Measurements from ENCODE around the gene ATM.

ATM gene, protein sequence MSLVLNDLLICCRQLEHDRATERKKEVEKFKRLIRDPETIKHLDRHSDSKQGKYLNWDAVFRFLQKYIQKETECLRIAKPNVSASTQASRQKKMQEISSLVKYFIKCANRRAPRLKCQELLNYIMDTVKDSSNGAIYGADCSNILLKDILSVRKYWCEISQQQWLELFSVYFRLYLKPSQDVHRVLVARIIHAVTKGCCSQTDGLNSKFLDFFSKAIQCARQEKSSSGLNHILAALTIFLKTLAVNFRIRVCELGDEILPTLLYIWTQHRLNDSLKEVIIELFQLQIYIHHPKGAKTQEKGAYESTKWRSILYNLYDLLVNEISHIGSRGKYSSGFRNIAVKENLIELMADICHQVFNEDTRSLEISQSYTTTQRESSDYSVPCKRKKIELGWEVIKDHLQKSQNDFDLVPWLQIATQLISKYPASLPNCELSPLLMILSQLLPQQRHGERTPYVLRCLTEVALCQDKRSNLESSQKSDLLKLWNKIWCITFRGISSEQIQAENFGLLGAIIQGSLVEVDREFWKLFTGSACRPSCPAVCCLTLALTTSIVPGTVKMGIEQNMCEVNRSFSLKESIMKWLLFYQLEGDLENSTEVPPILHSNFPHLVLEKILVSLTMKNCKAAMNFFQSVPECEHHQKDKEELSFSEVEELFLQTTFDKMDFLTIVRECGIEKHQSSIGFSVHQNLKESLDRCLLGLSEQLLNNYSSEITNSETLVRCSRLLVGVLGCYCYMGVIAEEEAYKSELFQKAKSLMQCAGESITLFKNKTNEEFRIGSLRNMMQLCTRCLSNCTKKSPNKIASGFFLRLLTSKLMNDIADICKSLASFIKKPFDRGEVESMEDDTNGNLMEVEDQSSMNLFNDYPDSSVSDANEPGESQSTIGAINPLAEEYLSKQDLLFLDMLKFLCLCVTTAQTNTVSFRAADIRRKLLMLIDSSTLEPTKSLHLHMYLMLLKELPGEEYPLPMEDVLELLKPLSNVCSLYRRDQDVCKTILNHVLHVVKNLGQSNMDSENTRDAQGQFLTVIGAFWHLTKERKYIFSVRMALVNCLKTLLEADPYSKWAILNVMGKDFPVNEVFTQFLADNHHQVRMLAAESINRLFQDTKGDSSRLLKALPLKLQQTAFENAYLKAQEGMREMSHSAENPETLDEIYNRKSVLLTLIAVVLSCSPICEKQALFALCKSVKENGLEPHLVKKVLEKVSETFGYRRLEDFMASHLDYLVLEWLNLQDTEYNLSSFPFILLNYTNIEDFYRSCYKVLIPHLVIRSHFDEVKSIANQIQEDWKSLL (N-terminal part only)

DNA sequence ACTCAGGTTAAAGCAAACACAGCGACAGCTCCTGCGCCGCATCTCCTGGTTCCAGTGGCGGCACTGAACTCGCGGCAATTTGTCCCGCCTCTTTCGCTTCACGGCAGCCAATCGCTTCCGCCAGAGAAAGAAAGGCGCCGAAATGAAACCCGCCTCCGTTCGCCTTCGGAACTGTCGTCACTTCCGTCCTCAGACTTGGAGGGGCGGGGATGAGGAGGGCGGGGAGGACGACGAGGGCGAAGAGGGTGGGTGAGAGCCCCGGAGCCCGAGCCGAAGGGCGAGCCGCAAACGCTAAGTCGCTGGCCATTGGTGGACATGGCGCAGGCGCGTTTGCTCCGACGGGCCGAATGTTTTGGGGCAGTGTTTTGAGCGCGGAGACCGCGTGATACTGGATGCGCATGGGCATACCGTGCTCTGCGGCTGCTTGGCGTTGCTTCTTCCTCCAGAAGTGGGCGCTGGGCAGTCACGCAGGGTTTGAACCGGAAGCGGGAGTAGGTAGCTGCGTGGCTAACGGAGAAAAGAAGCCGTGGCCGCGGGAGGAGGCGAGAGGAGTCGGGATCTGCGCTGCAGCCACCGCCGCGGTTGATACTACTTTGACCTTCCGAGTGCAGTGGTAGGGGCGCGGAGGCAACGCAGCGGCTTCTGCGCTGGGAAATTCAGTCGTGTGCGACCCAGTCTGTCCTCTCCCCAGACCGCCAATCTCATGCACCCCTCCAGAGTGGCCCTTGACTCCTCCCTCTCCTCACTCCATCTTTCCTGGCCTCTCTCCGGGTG is at the start of gene ATM, which contains the start of gene NPAT:
Gene ATM (plus strand): TSS at position 494 of the 774 bp plus-strand sequence. CDS start 4,558 bp downstream, outside the sequence.
Gene NPAT (minus strand): TSS at position 65 of the 774 bp plus-strand sequence. CDS start 102 bp downstream, outside the sequence.
- peak; percentile 99 for DNase-seq

DNA sequence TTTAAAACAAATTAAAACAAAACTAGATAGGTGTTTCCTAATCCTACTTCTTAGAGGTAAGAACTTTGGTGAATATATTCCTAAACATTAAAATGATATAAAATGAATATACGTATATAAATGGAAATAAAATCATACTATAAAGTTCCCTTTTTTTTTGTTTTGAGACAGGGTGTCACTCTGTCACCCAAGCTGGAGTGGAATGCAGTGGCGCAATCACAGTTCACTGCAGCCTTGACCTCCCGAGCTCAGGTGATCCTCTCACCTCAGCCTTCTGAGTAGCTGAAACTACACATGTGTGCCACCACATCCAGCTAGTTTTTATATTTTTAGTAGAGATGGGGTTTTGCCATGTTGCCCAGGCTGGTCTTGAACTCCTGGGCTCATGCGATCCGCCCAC is 45.3 kb upstream of the ATM start:
- no peak for DNase-seq

DNA sequence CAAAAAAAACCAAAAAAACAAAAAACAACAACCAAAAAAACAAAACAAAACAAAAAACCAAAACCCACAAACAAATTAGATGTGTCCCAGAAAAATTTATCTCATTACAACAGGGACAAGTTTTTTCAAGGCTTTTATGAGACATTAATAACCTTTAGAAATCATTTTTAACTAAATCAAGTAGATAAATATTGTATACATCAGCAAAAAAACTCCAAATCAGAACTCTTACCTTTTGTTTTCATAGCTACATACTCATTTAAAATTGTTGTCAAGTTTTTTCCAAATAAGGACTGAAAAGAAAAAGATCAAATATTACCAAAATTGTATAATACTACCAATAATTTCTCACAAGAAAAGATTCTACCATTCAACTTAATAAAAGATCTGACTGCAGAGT is 29.1 kb upstream of the ATM start:
- no peak for DNase-seq

DNA sequence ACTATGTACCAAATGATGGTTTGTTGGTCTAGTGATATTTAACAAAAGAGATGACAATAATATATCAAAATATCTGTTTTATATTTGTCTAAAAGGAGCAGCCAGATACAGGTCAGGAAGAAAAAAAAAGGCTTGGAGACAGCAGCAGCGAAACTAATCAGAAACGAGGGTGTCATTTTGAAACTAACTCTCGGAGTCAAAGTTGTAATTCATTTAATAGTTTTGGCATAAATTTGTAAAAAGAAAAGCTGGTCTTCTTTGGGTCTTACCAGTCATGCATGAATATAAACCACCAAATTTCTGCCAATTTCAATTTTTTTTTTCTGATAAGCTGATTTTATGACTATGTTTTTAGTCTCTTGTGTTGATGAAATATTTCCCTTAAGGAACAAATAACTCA is 26.0 kb upstream of the ATM start:
- no peak for DNase-seq

DNA sequence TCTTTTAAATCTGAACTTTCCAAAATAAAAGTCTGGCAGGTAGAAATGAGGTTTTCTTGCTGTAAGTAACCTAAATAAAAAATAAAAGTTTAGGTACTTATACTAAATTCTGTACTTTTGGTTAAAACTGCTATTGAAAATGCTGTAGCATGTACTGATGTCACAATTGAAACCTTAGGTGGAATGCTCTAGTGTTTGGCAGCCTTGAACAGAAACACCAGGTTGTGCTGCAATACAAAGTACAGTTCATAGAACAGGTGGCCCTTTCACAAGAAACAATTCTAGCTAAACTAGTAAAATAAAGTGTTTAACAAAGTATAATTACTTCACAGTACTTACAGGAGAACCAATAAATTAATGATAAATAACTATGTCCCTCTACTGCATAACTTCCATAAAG is 25.5 kb upstream of the ATM start:
- no peak for DNase-seq

DNA sequence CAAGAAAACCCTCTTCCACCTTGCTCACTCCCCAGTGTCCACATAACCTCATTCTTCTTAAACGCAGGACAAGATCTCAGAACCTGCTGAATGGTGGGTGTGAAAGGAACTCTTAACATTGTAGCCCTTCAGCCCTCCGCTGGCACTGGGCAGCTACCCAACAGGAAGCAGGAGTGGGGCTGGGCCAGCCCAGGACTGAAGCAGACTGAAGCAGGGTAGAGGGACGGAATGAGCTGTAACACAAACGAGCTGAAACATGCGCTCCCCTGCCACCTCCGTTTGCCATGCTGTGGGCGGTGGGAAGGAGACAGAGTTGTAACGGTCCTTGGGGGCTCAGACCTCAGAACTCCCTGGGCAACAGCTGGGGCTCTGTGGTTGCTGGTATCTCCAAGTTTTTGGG is 24.0 kb upstream of the ATM start:
- DNase-seq = no peak

DNA sequence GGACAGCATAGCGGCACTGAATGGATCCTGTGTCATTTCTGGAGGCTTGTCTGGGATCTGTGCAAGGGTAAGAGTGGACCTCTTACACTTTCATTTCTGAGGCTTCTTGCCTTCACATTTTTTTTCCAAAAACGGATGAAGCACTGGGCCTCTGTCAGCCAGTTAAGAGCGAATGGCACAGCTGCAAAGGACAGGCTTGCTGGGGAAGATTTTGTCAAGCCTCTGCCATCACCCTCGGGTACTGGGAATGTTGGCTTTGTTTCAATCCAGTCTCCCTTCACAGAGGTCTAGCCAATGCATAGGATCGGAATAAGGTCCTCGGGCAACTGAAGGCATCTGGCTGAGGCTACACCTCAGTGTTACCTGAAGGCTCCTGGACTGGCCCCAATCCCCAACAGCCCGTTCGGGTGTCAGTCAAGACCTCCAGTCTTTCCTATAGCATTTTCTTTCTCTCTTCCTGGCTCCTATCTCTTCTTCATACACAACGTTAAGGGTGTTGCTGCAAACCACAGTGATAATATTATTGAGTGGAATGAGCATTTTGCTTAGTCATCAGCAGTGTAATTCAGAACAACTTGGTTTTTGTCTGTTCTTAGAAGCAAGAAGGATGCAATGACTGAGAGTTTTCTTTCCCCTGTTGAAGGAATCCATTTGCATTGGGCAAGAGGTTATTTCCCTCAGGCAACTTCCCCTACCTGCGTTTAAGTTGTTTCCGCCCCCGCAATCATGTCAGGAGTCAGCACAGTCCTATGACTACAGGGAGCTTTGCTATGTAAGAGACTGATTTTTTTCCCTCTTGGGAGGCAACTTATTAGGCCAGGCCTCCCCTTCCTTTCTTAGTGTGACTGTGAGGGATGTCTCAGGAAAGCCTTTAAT is 23.2 kb upstream of the ATM start:
- peak; percentile 82 for DNase-seq

DNA sequence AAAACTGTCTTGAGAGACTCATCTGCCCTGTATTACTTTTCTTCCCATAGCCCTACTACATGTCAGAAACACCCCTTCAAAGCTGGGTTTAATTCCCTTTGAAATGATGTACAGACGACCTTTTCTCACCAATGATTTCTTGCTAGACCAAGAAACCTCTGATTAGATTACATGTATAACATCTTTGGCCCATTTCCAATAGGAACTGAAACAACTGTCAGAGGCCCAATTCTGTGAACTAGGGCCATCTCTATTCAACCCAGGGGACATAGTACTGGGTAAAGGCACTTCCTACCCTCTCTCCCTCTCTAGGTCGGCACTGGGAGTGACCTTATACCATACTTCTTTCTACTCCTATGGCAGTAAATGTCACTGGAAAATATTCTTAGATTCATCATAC is 19.8 kb upstream of the ATM start:
- DNase-seq = no peak

DNA sequence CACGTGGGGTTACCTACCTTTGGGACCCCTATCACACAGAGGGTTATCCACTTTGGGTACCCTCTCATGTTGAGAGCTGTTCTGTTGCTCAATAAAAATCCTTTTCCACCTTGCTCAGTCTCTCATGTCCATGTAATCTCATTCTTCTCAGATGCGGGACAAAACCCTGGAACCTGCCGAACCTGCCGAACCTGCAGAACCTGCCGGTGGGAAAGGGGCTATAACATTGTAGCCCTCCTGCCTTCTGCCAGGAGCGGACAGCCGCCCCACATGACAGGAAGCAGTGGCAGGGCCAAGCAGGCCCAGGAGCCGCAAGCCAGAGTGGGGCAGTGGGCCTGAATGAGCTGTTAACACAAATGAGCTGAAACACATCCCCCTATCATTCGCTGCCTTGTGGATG is 18.5 kb upstream of the ATM start:
- DNase-seq = no peak

DNA sequence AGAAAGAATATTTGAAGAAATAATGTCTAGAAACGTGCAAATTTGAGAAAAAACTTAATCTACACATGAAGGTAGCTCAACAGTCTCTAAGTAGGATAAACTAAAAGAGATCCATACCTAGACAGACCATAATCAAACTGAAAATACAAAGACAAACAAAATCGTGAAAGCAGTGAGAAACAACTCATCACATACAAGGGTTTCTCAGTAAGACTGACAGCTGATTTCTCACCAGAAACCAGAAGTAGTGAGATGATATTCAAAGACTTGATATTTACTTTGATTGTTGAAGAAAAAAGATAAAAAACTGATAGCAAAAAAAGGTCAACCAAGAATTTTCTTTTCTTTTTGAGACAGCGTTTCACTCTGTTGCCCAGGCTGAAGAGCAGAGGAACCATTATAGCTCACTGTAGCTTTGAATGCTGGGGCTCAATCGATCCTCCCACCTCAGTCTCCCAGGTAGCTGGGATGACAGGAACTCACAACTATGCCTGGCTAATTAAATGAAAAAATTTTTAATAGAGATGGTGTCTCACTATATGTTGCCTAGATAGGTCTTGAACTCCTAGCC is 17.9 kb upstream of the ATM start:
- no peak for DNase-seq

DNA sequence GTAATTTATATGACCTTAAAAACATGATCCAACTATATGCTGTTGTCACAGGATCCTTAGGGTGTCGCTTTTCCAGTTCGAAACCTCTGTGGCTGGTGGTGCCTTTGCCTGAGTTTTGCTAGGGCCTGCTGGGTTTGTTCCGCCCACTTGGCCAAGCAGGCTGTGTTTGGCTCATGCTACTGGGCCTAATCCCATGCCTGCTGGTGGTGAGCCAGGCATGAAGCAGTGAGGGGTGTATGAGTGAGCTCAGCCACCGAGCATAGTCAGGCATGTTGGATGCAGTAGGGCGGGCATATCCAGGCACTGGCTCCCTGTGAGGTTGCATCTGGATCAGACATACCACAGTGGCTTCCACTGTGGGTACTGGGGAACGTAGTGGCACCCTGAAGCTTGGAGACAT is 16.7 kb upstream of the ATM start:
- no peak for DNase-seq

DNA sequence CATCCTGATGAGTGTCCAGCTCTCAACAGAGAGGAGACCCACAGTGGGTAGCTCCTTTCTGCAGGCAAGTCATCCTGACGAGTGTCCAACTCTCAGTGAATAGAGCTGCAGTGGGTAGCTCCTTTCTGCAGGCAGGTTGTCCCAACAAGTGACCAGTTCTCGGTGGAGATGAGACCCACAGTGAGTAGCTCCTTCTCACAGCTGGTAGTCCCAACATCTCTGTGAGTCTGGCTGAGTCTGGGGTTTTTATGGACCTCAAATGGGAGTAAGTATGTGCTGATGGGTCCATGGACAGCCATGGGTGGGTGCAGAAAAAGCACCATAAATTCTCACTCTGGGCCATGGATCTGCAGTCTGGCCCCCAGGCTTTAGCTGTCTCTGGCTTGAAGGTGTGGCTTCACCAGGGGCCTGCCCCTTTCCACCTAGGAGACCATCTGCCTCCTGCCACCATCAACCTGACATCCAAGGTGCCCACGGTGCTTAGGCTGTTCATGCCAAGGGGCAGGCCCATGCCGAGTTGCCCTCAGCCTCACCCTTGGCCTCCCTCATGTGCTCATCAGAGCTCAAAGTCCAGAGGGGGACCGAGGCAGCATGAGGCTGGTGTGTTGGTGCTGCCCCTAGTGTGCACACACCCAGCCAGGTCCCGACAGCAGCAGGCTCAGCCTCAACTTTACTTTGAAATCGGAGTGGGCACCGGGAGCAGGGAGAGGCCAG is 15.7 kb upstream of the ATM start:
- no peak for DNase-seq

DNA sequence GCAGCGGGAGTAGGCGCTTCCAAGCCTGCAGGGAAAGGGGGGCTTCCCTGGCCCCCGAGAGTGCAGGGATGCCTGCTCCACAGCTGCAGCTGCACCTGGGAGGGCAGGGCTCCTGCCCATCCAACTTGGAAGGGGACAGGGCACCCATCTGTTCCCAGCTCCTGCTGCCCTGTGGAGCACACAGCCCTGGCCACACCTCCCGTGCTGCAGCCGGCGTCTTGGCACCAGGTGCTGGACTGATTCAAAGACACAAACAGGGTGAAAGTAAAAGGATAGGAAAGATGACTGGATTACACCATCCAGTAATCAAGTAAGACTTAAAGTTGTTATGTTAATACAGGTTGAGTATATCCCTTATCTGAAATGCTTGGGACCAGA is 15.2 kb upstream of the ATM start:
- DNase-seq = no peak

DNA sequence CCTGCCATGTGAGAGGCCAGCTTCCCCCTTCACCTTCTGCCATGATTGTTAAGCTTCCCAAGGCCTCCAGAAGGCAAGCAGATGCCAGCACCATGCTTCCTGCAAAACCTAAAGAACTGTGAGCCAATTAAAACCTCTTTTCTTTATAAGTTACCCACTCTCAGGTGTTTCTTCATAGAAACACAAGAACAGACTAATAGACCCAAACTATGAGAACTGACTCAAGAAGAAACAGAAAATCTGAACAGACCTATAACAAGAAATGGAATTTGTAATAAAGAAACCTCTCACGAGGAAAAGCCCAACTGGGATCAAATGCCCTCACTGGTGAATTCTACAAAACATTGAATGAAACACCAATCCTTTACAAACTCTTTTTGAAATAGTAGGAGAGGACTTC is 12.4 kb upstream of the ATM start:
- no peak for DNase-seq

DNA sequence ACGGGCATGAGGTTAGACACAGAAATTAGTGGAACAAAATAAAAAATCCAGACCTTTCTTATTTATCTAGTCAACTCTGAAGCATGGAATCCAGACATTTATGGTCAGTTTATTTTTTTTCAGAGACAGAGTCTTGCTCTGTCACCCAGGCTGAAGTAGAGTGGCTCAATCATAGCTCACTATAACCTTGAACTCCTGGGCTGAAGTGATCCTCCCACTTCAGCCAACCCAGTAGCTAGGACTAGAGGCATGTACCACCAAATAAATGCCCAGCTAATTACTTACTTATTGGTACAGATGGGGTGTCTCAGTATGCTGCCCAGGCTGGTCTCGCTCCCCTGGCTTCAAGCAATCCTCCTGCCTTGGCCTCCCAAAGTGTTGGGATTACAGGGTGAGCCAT is 9.1 kb upstream of the ATM start:
- DNase-seq = no peak

DNA sequence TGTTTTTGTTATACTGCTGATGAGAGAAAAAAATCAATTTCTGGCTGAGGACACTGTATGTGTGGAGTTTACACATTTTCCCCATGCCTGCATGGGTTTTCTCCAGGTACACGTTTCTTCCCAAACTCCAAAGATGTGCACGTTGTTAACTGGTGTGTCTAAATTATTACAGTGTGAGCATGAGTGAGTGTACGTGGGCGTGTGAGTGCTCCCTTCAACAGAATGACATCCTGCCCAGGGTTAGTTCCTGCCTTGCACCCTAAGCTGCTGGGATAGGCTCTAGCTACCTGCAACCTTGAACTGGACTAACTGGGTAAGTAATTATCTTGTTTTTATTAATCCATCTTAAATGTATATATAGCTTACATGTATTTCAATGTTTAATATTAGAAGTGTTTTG is 5.9 kb upstream of the ATM start:
- no peak for DNase-seq

DNA sequence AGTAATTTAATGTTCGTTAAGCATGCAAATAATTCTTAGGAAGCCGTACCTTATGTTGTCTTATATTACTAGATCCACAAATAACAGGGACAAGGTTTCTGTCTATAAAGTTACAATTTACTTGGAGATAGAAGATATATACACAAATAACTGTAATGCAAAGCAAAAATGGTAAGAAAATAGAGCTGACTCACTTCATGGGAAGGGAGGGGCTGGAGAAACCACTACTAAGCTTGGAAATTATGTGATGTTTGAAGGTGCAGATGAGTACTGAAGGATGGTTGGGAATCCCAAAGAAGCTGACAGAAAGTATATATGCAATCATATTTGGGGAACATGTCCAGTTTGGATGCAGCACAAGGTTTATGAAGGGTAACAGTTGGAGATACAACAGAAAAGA is 4.4 kb upstream of the ATM start:
- DNase-seq = no peak

DNA sequence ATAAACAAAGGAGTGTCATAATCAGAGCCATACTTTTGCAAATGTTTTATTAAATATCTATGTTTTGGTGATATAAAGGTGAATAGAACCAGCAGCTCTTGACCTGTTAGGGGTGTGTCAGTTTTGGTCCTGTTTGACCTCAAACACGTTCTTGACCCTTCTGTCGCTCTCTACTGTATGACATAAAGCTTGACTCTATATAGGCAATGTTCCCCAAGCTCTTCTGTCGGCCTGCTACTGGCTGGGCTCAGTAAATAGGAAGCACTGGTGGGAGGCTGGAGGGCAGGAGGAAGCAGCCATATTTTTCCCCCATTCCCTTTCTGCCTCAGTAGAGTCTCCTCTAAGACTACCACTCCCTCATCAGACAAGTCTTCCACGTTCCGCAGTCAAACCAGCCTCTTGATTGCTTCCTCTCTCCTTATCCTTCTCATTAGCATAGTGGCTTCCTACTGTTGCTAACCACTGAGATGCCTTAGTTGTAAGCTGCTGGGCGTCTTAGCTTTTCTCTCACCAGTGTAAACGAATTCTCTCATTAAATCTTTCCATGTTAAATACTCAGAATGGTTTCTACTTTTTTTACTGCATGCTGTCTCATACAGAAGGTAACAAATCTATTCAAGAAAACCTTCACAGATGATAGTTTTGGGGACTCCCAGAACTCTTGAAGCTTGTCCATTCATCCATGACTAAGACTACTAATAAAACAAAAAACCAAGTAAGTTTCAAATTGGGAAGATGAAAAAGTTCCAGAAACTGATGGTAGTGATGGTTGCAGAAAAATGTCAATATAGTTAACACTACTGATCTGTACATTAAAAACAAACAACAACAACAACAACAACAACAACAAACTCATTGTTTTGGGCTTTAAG is 3.7 kb upstream of the ATM start:
- no peak for DNase-seq

DNA sequence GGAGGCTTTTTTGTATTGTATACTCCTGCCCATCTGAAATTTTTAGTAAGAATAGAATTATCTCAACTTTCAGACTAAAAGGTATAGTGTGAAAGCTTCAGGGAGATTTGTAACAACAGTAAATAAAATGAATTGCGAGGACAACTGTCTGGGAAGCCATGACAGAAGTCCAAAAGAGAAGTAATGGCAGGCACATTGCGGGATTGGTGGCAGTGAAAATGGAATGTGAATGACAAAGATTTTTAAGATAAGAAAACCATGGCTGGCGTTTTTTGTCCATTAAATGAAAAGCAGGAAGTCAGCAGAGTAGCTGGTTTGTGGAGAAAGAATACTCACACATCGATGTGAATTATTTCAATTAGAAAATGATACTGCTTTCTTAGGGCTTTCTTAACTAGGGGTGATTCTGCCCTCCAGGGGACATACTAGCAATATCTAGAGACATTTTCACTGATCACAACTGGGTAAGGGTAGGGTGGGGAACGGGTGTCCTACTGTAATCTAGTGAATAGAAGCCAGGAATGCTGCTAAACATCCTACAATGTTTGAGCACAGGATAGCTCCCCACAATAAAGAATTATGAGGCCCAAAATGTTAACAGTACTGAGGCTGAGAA is 2.0 kb upstream of the ATM start:
- DNase-seq = no peak
